HCT116 (cell line): ENCODE results near the gene AADACL4. TPM values are rescaled to one million over a fixed set of nuclear protein-coding genes. Genes with fewer than 3 reads are reported as not detected.

ENCODE experiments used
- ATAC-seq: fragments of 200-7000 bp; cut with Tn5 transposase; 2 replicates; pipeline ENCODE4 v1.9.1; 2020; ENCODE audit warnings: mild to moderate bottlenecking, moderate library complexity
- BruUV-seq: library from RNA; stranded (reverse); fragments of 400-500 nt; replicated peaks from 2 replicates; lab custom pipeline; 2021; lab: Mats Ljungman, UMichigan
- CTCF ChIA-PET: fragments of 300-600 bp; sonication (Branson Sonifier 250); formaldehyde crosslinking; loops from one replicate; lab custom pipeline; 2021; ENCODE audit warnings: antibody characterized with exemption; lab: Charles Lee
- POLR2A ChIA-PET: fragments of 300-600, 350-600 bp; sonication (Branson Sonifier 250); formaldehyde crosslinking; loops from one replicate; lab custom pipeline; 2021; ENCODE audit warnings: antibody characterized with exemption; lab: Charles Lee
- RAD21 ChIA-PET, 2 experiments: fragments of 300-600 bp; sonication (Branson Sonifier 250); formaldehyde crosslinking; loops; one replicate each; lab custom pipeline; 2023; ENCODE audit warnings: low total read pairs in 2 of 2; ENCODE audit not compliant: uncharacterized antibody in 2 of 2, unreplicated experiment in 2 of 2, low non-redundant PET in 1 of 2; lab: Charles Lee
- DNase-seq: peaks from one replicate; pipeline ENCODE4 v3.0.0-alpha.2; 2010; ENCODE audit warnings: low read depth, low spot score
- H2AFZ ChIP-seq: fragments of 200-600 bp; shearing (Covaris generic), sonication (generic); 2 replicates; pipeline ENCODE4 v1.6.1; 2017; ENCODE audit warnings: low read depth, mixed run types, mixed read lengths, antibody characterized with exemption, low read length; ENCODE audit not compliant: poor library complexity, severe bottlenecking
- H3K27ac ChIP-seq: 2 replicates; pipeline ENCODE4 v1.5.1; 2012; ENCODE audit warnings: low read depth, low read length
- H3K27me3 ChIP-seq: fragments of 200-600 bp; sonication (generic); 2 replicates; pipeline ENCODE4 v1.6.1; 2016; ENCODE audit warnings: mixed run types, low read length, mixed read lengths; ENCODE audit not compliant: insufficient read depth
- H3K36me3 ChIP-seq, 2 experiments: fragments of 200-500 bp in 1 of 2; fragments of 200-600 bp in 1 of 2; sonication (Bioruptor generic) in 1 of 2; sonication (generic) in 1 of 2; 2 replicates each; pipeline versions ENCODE4 v1.5.1 to v1.6.1; 2014 to 2016; ENCODE audit warnings: low read length in 2 of 2, inconsistent platforms in 1 of 2, mixed read lengths in 1 of 2, mixed run types in 1 of 2; ENCODE audit not compliant: insufficient read depth in 2 of 2, control insufficient read depth in 1 of 2
- H3K4me1 ChIP-seq, 2 experiments: fragments of 200-600 bp in 1 of 2; sonication (generic) in 1 of 2; 2 replicates each; pipeline versions ENCODE4 v1.5.1 to v1.6.1; 2012 to 2017; ENCODE audit warnings: low read length in 2 of 2, inconsistent platforms in 1 of 2, mild to moderate bottlenecking in 1 of 2, mixed read lengths in 1 of 2, mixed run types in 1 of 2, moderate library complexity in 1 of 2; ENCODE audit not compliant: insufficient read depth in 2 of 2, control insufficient read depth in 1 of 2
- H3K4me2 ChIP-seq: fragments of 200-600 bp; sonication (generic); 2 replicates; pipeline ENCODE4 v1.6.1; 2017; ENCODE audit warnings: mixed run types, low read length, mixed read lengths
- H3K4me3 ChIP-seq, 2 experiments: fragments of 200-600 bp in 1 of 2; sonication (generic) in 1 of 2; replicated peaks in 1 of 2; 2 replicates each; pipeline ENCODE4 v1.5.1; 2011 to 2016; ENCODE audit warnings: low read length in 2 of 2, control low read depth in 1 of 2, low read depth in 1 of 2, mild to moderate bottlenecking in 1 of 2, mixed read lengths in 1 of 2, mixed run types in 1 of 2
- H3K79me2 ChIP-seq: fragments of 200-600 bp; sonication (generic); 2 replicates; pipeline ENCODE4 v1.6.1; 2017; ENCODE audit warnings: mild to moderate bottlenecking, mixed run types, low read length, moderate library complexity, mixed read lengths; ENCODE audit not compliant: insufficient read depth
- H3K9ac ChIP-seq: fragments of 200-600 bp; sonication (generic); 2 replicates; pipeline ENCODE4 v1.6.1; 2016; ENCODE audit warnings: low read length, mixed read lengths
- H3K9me2 ChIP-seq: fragments of 200-600 bp; sonication (generic), shearing (Covaris generic); 2 replicates; pipeline ENCODE4 v1.6.1; 2017; ENCODE audit warnings: mixed run types, mild to moderate bottlenecking, moderate library complexity; ENCODE audit not compliant: insufficient read depth
- H3K9me3 ChIP-seq, 2 experiments: fragments of 200-500 bp in 1 of 2; fragments of 200-600 bp in 1 of 2; sonication (Bioruptor generic) in 1 of 2; sonication (generic) in 1 of 2; 2 replicates each; pipeline ENCODE4 v1.6.1; 2014 to 2017; ENCODE audit warnings: low read length in 2 of 2, mixed read lengths in 2 of 2, inconsistent platforms in 1 of 2, low read depth in 1 of 2, mild to moderate bottlenecking in 1 of 2, mixed run types in 1 of 2, moderate library complexity in 1 of 2; ENCODE audit not compliant: control insufficient read depth in 1 of 2, insufficient read depth in 1 of 2
- H4K20me1 ChIP-seq: fragments of 200-600 bp; sonication (generic), shearing (Covaris generic); 2 replicates; pipeline ENCODE4 v1.6.1; 2017; ENCODE audit warnings: mixed run types, mild to moderate bottlenecking, moderate library complexity; ENCODE audit not compliant: insufficient read depth
- CBX3 ChIP-seq: IDR thresholded peaks from 2 replicates; pipeline ENCODE4 v1.6.1; 2012; ENCODE audit warnings: low read depth
- EGR1 ChIP-seq: IDR thresholded peaks from 2 replicates; pipeline ENCODE4 v1.6.1; 2012; ENCODE audit warnings: low read depth
- ELF1 ChIP-seq: IDR thresholded peaks from 2 replicates; pipeline ENCODE4 v1.6.1; 2012; ENCODE audit warnings: low read depth, borderline replicate concordance
- EZH2 ChIP-seq: fragments of 200-600 bp; sonication (generic); IDR thresholded peaks from 2 replicates; pipeline ENCODE4 v1.6.1; 2017; ENCODE audit warnings: antibody characterized with exemption, mixed run types
- EZH2phosphoT487 ChIP-seq: fragments of 200-600 bp; IDR thresholded peaks from 2 replicates; pipeline ENCODE4 v1.6.1; 2018; ENCODE audit warnings: antibody characterized with exemption, borderline replicate concordance
- JUND ChIP-seq: IDR thresholded peaks from 2 replicates; pipeline ENCODE4 v1.6.1; 2012
- POLR2A ChIP-seq: IDR thresholded peaks from 2 replicates; pipeline ENCODE4 v1.7.0; 2011; ENCODE audit warnings: borderline replicate concordance; ENCODE audit not compliant: insufficient read depth, insufficient read length; ENCODE audit errors: extremely low read depth
- POLR2AphosphoS5 ChIP-seq: IDR thresholded peaks from 2 replicates; pipeline ENCODE4 v1.6.1; 2011; ENCODE audit warnings: mild to moderate bottlenecking, low read depth, low read length, moderate library complexity
- RAD21 ChIP-seq: IDR thresholded peaks from 2 replicates; pipeline ENCODE4 v1.6.1; 2012; ENCODE audit warnings: low read depth, mild to moderate bottlenecking
- SRF ChIP-seq: IDR thresholded peaks from 2 replicates; pipeline ENCODE4 v1.6.1; 2012; ENCODE audit warnings: low read depth
- TCF7L2 ChIP-seq: IDR thresholded peaks from 2 replicates; pipeline ENCODE4 v1.7.0; 2011; ENCODE audit warnings: borderline replicate concordance, inconsistent platforms; ENCODE audit not compliant: insufficient read depth, insufficient read length; ENCODE audit errors: extremely low read depth
- YY1 ChIP-seq: IDR thresholded peaks from 2 replicates; pipeline ENCODE4 v1.6.1; 2011; ENCODE audit warnings: low read length, low read depth, moderate library complexity, mild to moderate bottlenecking; ENCODE audit not compliant: insufficient replicate concordance; ENCODE audit errors: extremely low read depth
- ZFX ChIP-seq: fragments of 450-650 bp; IDR thresholded peaks from 2 replicates; pipeline ENCODE4 v1.6.1; 2017
- ZNF274 ChIP-seq: fragments of 200-500 bp; sonication (Bioruptor generic); IDR thresholded peaks from 2 replicates; pipeline ENCODE4 v1.6.1; 2014; ENCODE audit warnings: mild to moderate bottlenecking, low read depth, low read length, inconsistent platforms
- intact Hi-C: fragments of 100-400 bp; cut with micrococcal nuclease; formaldehyde crosslinking; loops from 2 replicates; pipeline ENCODE4 v1.10.0; 2022
- total RNA-seq: library from RNA; stranded (reverse); gene quantifications from one replicate; pipeline ENCODE4 v1.2.1, GENCODE V29; 2021; ENCODE audit not compliant: unreplicated experiment
- TF ChIP-seq, protein P1 (sequence below): IDR thresholded peaks from 2 replicates; pipeline ENCODE4 v1.6.1; 2011; ENCODE audit warnings: mild to moderate bottlenecking, low read length, moderate library complexity; ENCODE audit not compliant: insufficient replicate concordance; ENCODE audit errors: extremely low read depth
- TF ChIP-seq, protein P2 (sequence below), 3 experiments: fragments of 200-600 bp in 1 of 3; sonication (generic) in 1 of 3; IDR thresholded peaks in 2 of 3; conservative IDR thresholded peaks in 1 of 3; 2 replicates each; pipeline ENCODE4 v1.5.1; 2012 to 2017; ENCODE audit warnings: low read depth in 2 of 3, low read length in 2 of 3, antibody characterized with exemption in 1 of 3, borderline replicate concordance in 1 of 3, control low read depth in 1 of 3, mild to moderate bottlenecking in 1 of 3, mixed read lengths in 1 of 3, mixed run types in 1 of 3, moderate library complexity in 1 of 3; ENCODE audit not compliant: insufficient read depth in 1 of 3
- TF ChIP-seq, protein P3 (sequence below): IDR thresholded peaks from 2 replicates; pipeline ENCODE4 v1.6.1; 2012
- TF ChIP-seq, protein P4 (sequence below): IDR thresholded peaks from 2 replicates; pipeline ENCODE4 v1.6.1; 2012; ENCODE audit warnings: low read depth
- TF ChIP-seq, protein P5 (sequence below): IDR thresholded peaks from 2 replicates; pipeline ENCODE4 v1.6.1; 2012

AADACL4 gene
- total RNA-seq, 1 experiment from 2014 or later, result not detected

DNA sequence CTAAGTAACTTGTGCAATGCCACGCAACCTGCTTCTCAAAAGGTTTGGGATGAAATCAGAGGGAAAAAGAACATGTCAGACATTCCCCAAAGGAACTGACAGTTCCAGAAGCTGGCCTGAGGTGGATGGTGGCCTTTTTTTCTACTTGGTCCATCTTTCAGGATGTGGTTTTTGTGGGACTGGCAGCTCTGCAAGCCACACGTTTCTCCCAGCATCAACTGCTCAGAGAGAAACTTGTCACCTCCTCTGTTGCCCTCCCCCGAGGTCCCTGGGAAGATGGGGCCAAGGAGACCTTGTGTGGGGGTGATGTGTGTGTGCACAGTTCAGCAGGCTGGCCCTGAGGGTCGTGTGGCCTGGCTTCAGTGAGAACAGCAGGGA is 23.4 kb upstream of the AADACL4 start:
- Histone ChIP-seq H4K20me1 (no peaks in the 10 kb centered on the region), H3K4me2 (peak overlapping the region; percentile 92), H3K79me2 (peaks cover 20% of the 10 kb centered on the region), H3K9me3 (no peaks in the 10 kb centered on the region)
- no TSS peak for BruUV-seq
- no peak for TF ChIP-seq JUND
- TF ChIP-seq, protein P1, sequence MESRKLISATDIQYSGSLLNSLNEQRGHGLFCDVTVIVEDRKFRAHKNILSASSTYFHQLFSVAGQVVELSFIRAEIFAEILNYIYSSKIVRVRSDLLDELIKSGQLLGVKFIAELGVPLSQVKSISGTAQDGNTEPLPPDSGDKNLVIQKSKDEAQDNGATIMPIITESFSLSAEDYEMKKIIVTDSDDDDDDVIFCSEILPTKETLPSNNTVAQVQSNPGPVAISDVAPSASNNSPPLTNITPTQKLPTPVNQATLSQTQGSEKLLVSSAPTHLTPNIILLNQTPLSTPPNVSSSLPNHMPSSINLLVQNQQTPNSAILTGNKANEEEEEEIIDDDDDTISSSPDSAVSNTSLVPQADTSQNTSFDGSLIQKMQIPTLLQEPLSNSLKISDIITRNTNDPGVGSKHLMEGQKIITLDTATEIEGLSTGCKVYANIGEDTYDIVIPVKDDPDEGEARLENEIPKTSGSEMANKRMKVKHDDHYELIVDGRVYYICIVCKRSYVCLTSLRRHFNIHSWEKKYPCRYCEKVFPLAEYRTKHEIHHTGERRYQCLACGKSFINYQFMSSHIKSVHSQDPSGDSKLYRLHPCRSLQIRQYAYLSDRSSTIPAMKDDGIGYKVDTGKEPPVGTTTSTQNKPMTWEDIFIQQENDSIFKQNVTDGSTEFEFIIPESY, result no peak
- TF ChIP-seq ZNF274, result no peak
- no peak for TF ChIP-seq CBX3
- TF ChIP-seq, protein P2, sequence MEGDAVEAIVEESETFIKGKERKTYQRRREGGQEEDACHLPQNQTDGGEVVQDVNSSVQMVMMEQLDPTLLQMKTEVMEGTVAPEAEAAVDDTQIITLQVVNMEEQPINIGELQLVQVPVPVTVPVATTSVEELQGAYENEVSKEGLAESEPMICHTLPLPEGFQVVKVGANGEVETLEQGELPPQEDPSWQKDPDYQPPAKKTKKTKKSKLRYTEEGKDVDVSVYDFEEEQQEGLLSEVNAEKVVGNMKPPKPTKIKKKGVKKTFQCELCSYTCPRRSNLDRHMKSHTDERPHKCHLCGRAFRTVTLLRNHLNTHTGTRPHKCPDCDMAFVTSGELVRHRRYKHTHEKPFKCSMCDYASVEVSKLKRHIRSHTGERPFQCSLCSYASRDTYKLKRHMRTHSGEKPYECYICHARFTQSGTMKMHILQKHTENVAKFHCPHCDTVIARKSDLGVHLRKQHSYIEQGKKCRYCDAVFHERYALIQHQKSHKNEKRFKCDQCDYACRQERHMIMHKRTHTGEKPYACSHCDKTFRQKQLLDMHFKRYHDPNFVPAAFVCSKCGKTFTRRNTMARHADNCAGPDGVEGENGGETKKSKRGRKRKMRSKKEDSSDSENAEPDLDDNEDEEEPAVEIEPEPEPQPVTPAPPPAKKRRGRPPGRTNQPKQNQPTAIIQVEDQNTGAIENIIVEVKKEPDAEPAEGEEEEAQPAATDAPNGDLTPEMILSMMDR (IDR thresholded peaks at IDR 0.05 in 2 of 3, conservative IDR thresholded peaks at IDR 0.05 in 1 of 3; ENCODE audit: borderline replicate concordance in 1 of 3, insufficient read depth in 1 of 3, low read depth in 2 of 3, low read length in 2 of 3), result no peak
- TF ChIP-seq, protein P3, sequence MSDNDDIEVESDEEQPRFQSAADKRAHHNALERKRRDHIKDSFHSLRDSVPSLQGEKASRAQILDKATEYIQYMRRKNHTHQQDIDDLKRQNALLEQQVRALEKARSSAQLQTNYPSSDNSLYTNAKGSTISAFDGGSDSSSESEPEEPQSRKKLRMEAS, result no peak
- no peak for TF ChIP-seq EGR1
- TF ChIP-seq, protein P4, sequence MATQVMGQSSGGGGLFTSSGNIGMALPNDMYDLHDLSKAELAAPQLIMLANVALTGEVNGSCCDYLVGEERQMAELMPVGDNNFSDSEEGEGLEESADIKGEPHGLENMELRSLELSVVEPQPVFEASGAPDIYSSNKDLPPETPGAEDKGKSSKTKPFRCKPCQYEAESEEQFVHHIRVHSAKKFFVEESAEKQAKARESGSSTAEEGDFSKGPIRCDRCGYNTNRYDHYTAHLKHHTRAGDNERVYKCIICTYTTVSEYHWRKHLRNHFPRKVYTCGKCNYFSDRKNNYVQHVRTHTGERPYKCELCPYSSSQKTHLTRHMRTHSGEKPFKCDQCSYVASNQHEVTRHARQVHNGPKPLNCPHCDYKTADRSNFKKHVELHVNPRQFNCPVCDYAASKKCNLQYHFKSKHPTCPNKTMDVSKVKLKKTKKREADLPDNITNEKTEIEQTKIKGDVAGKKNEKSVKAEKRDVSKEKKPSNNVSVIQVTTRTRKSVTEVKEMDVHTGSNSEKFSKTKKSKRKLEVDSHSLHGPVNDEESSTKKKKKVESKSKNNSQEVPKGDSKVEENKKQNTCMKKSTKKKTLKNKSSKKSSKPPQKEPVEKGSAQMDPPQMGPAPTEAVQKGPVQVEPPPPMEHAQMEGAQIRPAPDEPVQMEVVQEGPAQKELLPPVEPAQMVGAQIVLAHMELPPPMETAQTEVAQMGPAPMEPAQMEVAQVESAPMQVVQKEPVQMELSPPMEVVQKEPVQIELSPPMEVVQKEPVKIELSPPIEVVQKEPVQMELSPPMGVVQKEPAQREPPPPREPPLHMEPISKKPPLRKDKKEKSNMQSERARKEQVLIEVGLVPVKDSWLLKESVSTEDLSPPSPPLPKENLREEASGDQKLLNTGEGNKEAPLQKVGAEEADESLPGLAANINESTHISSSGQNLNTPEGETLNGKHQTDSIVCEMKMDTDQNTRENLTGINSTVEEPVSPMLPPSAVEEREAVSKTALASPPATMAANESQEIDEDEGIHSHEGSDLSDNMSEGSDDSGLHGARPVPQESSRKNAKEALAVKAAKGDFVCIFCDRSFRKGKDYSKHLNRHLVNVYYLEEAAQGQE, result no peak
- TF ChIP-seq SRF, result no peak
- TF ChIP-seq TCF7L2, result no peak
- TF ChIP-seq EZH2phosphoT487, result no peak
- TF ChIP-seq ZFX, result no peak
- TF ChIP-seq POLR2A, result no peak
- TF ChIP-seq YY1, result no peak
- no peak for TF ChIP-seq ELF1
- TF ChIP-seq POLR2AphosphoS5, result no peak
- TF ChIP-seq, protein P5, sequence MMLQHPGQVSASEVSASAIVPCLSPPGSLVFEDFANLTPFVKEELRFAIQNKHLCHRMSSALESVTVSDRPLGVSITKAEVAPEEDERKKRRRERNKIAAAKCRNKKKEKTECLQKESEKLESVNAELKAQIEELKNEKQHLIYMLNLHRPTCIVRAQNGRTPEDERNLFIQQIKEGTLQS, result no peak
- TF ChIP-seq RAD21, result no peak
- TF ChIP-seq EZH2, result no peak
- TF ChIP-seq, all 23 proteins: peak for 0
- ChIA-PET POLR2A (no interaction called here), CTCF (interaction anchor here (0.5 to 5.2 kb wide), 9 partner anchors 19 to 349 kb away, joined by 3 to 42 read pairs (median 3); no protein-coding TSS in a partner anchor), RAD21 (interaction anchor here in 1 of 2 experiments (0.7 to 2.6 kb wide), 4 partner anchors 19 to 350 kb away, joined by 3 to 12 read pairs (median 4); no protein-coding TSS in a partner anchor)
- no peak for ATAC-seq
- Histone ChIP-seq H3K4me3 (no peak overlapping the region), H3K4me1 (peaks cover 22 to 44% of the 10 kb centered on the region in 2 experiments), H2AFZ (no peak overlapping the region), H3K27ac (no peak overlapping the region), H3K27me3 (no peaks in the 10 kb centered on the region), H3K9me2 (no peaks in the 10 kb centered on the region), H3K9ac (no peak overlapping the region), H3K36me3 (no peaks in the 10 kb centered on the region)
- intact Hi-C loops, result loop anchor here (1.0 kb wide), 1 partner anchor 39 kb away; no protein-coding TSS in a partner anchor
- DNase-seq, result no peak
